PC-9 (cell line): ENCODE data around the gene GPRASP3. TPM values are rescaled to one million over a fixed set of nuclear protein-coding genes. Genes with fewer than 3 reads are reported as not detected.
"Not testable (repeated sequence)": the region's sequence is repeated elsewhere in the genome, so short reads cannot be mapped to it uniquely, and the experiment has no call there.

ENCODE experiments used
- Bru-seq: library from RNA; stranded (reverse); fragments of 400-500 nt; gene quantifications from one replicate; lab custom pipeline; 2021; lab: Mats Ljungman, UMichigan
- BruChase-seq, 2 experiments: library from RNA; stranded (reverse); fragments of 400-500 nt; gene quantifications; one replicate each; lab custom pipeline; 2021; lab: Mats Ljungman, UMichigan
- BruUV-seq: library from RNA; stranded (reverse); fragments of 400-500 nt; replicated peaks from 2 replicates; lab custom pipeline; 2021; lab: Mats Ljungman, UMichigan
- CTCF ChIA-PET: fragments of 300-600 bp; sonication (Branson Sonifier 250); formaldehyde crosslinking; loops from one replicate; lab custom pipeline; 2022; ENCODE audit warnings: antibody characterized with exemption; lab: Charles Lee
- POLR2A ChIA-PET: fragments of 300-600 bp; sonication (Branson Sonifier 250); formaldehyde crosslinking; loops from one replicate; lab custom pipeline; 2022; ENCODE audit warnings: antibody characterized with exemption; ENCODE audit not compliant: unreplicated experiment; lab: Charles Lee
- DNase-seq, 2 experiments: peaks; one replicate each; pipeline versions ENCODE4 v3.0.0 to v3.0.0-alpha.2; 2015 to 2022; ENCODE audit warnings: mixed read lengths in 1 of 2
- H2AFZ ChIP-seq: fragments of 200-600 bp; sonication (generic); 2 replicates; pipeline ENCODE4 v1.8.1; 2017; ENCODE audit warnings: antibody characterized with exemption
- H3F3A ChIP-seq: fragments of 200-600 bp; sonication (generic); 2 replicates; pipeline ENCODE4 v1.8.1; 2017; ENCODE audit warnings: antibody characterized with exemption, mild to moderate bottlenecking, low read depth; ENCODE audit not compliant: insufficient read depth
- H3K27ac ChIP-seq: fragments of 200-600 bp; sonication (generic); 2 replicates; pipeline ENCODE4 v1.6.1; 2016; ENCODE audit warnings: mixed run types
- H3K27me3 ChIP-seq: fragments of 200-600 bp; sonication (generic); 2 replicates; pipeline ENCODE4 v1.6.1; 2016; ENCODE audit warnings: low read depth, mixed run types; ENCODE audit not compliant: insufficient read depth
- H3K36me3 ChIP-seq: fragments of 200-600 bp; sonication (generic); 2 replicates; pipeline ENCODE4 v1.6.1; 2016; ENCODE audit warnings: low read depth, mixed run types
- H3K4me1 ChIP-seq: fragments of 200-600 bp; sonication (generic); replicated peaks from 2 replicates; pipeline ENCODE4 v1.6.1; 2016; ENCODE audit warnings: mixed run types; ENCODE audit not compliant: insufficient read depth
- H3K4me2 ChIP-seq: fragments of 200-600 bp; sonication (generic); 2 replicates; pipeline ENCODE4 v1.6.1; 2017; ENCODE audit warnings: mixed run types
- H3K4me3 ChIP-seq: fragments of 200-600 bp; sonication (generic); 2 replicates; pipeline ENCODE4 v1.6.1; 2016; ENCODE audit warnings: mixed run types
- H3K79me2 ChIP-seq: fragments of 200-600 bp; sonication (generic); 2 replicates; pipeline ENCODE4 v1.6.1; 2017; ENCODE audit warnings: low read depth, mixed run types
- H3K9me2 ChIP-seq: fragments of 200-600 bp; sonication (generic); 2 replicates; pipeline ENCODE4 v1.8.1; 2017; ENCODE audit warnings: mild to moderate bottlenecking; ENCODE audit not compliant: insufficient read depth
- H3K9me3 ChIP-seq: fragments of 200-600 bp; sonication (generic); 2 replicates; pipeline ENCODE4 v1.8.1; 2016; ENCODE audit warnings: low read depth; ENCODE audit not compliant: insufficient read depth
- H4K20me1 ChIP-seq: fragments of 200-600 bp; sonication (generic); 2 replicates; pipeline ENCODE4 v1.8.1; 2017; ENCODE audit not compliant: insufficient read depth
- CTCF ChIP-seq: fragments of 200-600 bp; sonication (generic); conservative IDR thresholded peaks from 2 replicates; pipeline ENCODE4 v1.6.1; 2017; ENCODE audit warnings: mixed run types, antibody characterized with exemption, mild to moderate bottlenecking, moderate library complexity
- EZH2 ChIP-seq: fragments of 200-600 bp; sonication (generic); IDR thresholded peaks from 2 replicates; pipeline ENCODE4 v1.8.0; 2017; ENCODE audit warnings: antibody characterized with exemption, low read depth
- intact Hi-C: fragments of 100-400 bp; cut with micrococcal nuclease; formaldehyde crosslinking; loops from one replicate; pipeline ENCODE4 v1.10.0; 2022; ENCODE audit not compliant: unreplicated experiment
- long read RNA-seq: library from polyadenylated mRNA; stranded (forward); transcript quantifications from one replicate; pipeline ENCODE4 v2.0.0, GENCODE V29; 2022
- total RNA-seq: library from RNA; stranded (reverse); gene quantifications from 2 replicates; pipeline ENCODE4 v1.2.3, GENCODE V29; 2021

GPRASP3 gene, protein sequence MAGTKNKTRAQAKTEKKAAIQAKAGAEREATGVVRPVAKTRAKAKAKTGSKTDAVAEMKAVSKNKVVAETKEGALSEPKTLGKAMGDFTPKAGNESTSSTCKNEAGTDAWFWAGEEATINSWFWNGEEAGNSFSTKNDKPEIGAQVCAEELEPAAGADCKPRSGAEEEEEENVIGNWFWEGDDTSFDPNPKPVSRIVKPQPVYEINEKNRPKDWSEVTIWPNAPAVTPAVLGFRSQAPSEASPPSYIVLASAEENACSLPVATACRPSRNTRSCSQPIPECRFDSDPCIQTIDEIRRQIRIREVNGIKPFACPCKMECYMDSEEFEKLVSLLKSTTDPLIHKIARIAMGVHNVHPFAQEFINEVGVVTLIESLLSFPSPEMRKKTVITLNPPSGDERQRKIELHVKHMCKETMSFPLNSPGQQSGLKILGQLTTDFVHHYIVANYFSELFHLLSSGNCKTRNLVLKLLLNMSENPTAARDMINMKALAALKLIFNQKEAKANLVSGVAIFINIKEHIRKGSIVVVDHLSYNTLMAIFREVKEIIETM
- 3.5 and 5.3 TPM in 2 replicates for total RNA-seq
- Bru-seq, nascent RNA, result percentile 55 among the genes with signal in this experiment
- percentile 64 among the genes with signal in this experiment for BruChase-seq, experiment 1, labeled RNA remaining after a 2-hour chase
- percentile 53 among the genes with signal in this experiment for BruChase-seq, experiment 2, labeled RNA remaining after a 6-hour chase
- long read RNA-seq, partial matches to known transcripts, result 0 of 5 reads
- long read RNA-seq, other reads (novel, unspliced or antisense), result 3 of 5 reads

DNA sequence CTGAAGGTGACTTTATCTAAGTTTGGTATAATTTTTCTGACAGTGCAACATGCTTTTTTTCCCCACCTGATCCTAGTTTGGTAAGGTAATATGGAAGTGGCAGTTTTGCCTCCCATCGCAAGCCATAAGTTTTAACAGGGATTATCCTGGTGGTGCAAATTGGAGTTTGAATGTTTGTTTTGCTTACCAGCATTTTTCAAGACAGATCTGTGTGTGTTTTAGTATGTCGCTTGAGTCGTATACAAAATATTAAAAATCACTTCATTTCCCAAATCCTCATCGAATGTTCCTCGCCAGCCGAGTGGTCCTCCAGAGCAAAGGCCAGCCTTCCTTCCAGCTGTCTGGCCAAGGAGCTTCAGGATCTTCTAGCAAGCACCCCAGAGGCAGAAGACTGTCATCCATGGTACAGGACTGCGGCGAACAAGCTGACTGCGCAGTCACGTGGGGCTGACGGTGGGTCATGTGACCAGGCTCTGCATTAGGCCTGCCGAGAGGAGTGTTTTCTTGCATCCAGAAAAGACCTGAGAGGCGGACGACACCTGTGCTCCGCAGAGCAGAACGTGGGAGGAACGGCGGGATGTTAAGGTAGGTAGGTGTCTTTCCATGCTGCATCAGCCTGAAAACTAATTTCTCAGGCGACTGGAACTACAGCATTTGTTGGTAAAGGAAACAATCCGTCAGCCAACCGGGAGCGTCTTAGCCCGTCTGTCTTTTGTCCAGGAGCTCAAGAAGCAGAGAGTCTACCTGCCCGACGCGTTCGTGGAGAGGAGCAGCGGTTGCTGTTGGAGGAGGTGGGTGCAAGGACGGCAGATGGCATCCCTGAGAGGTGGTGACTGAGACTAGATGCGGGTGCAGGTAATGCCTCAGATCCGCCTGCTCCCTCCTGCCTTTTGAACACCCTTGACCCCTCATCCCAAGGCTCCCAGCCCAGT lies at the start of gene GPRASP3:
Gene GPRASP3, plus strand, starts transcription at position 507 of the 932 bp plus-strand sequence. CDS start 28,253 bp downstream, outside the sequence.
- Histone ChIP-seq H3K9me3 (no peaks in the 10 kb centered on the region), H3K27ac (no peak within 1 kb of the TSS), H4K20me1 (no peaks in the 10 kb centered on the region), H3K4me2 (no peak within 1 kb of the TSS), H2AFZ (no peak within 1 kb of the TSS), H3K4me3 (no peak within 1 kb of the TSS), H3K36me3 (no peaks in the 10 kb centered on the region), H3K9me2 (no peaks in the 10 kb centered on the region), H3K4me1 (no peaks in the 10 kb centered on the region), H3F3A (no peaks in the 10 kb centered on the region), H3K79me2 (no peaks in the 10 kb centered on the region), H3K27me3 (no peaks in the 10 kb centered on the region)
- TF ChIP-seq EZH2 (no peak), CTCF (no peak)
- POLR2A ChIA-PET, result interaction anchor here (0.5 kb wide), 1 partner anchor 10 kb away, joined by 4 read pairs; no protein-coding TSS in a partner anchor
- CTCF ChIA-PET, result no interaction called here
- DNase-seq, result peak in 1 of 2 experiments; percentile 71
- no TSS peak for BruUV-seq
- intact Hi-C loops, result no loop called here

GRCh38 chrX:102672856-102673255 lies 47.7 kb upstream of the GPRASP3 start:
- no peaks in the 10 kb centered on the region for H3K9me3 ChIP-seq
- intact Hi-C loops, result no loop called here
- H3K27me3 ChIP-seq, result no peaks in the 10 kb centered on the region
- no peak overlapping the region for H3K27ac ChIP-seq
- TF ChIP-seq EZH2 (no peak), CTCF (no peak)
- H3K9me2 ChIP-seq, result no peaks in the 10 kb centered on the region
- ChIA-PET POLR2A (no interaction called here), CTCF (interaction anchor here (0.6 to 0.7 kb wide), 2 partner anchors 27 to 634 kb away, joined by 4 to 5 read pairs; no protein-coding TSS in a partner anchor)
- H3K4me1 ChIP-seq, result no peaks in the 10 kb centered on the region
- no peak overlapping the region for H3K4me3 ChIP-seq
- no peaks in the 10 kb centered on the region for H3K79me2 ChIP-seq
- no peak overlapping the region for H2AFZ ChIP-seq
- BruUV-seq, result no TSS peak
- H3F3A ChIP-seq, result no peaks in the 10 kb centered on the region
- H3K4me2 ChIP-seq, result no peak overlapping the region
- no peaks in the 10 kb centered on the region for H4K20me1 ChIP-seq
- H3K36me3 ChIP-seq, result no peaks in the 10 kb centered on the region
- DNase-seq, result no peak

GRCh38 chrX:102677479-102677878 lies 43.1 kb upstream of the GPRASP3 start:
- H3K4me3 ChIP-seq, H3K27me3 ChIP-seq, DNase-seq, POLR2A ChIA-PET, H2AFZ ChIP-seq, H3K4me1 ChIP-seq, H4K20me1 ChIP-seq, H3K27ac ChIP-seq, BruUV-seq, intact Hi-C loops, H3K36me3 ChIP-seq, H3K9me2 ChIP-seq, H3K79me2 ChIP-seq, CTCF ChIA-PET, H3K4me2 ChIP-seq, H3K9me3 ChIP-seq, H3F3A ChIP-seq: not testable (repeated sequence)
